Heart left ventricle (tissue), 16 donors: ENCODE results near the gene BRF1. TPM values are rescaled to one million over a fixed set of nuclear protein-coding genes. Genes with fewer than 3 reads are reported as not detected.
A peak's percentile ranks its signal among the peaks of the same experiment; 100 is the strongest.

Source experiments
- ATAC-seq, 4 donors: fragments of 200-7000 bp; cut with Tn5 transposase; one replicate each; pipeline ENCODE4 v1.9.1; 2020 to 2022; ENCODE audit warnings: moderate library complexity in 4 of 4, mild to moderate bottlenecking in 3 of 4, moderate number of reproducible peaks in 1 of 4
- DNase-seq, 5 donors: peaks; one replicate each; pipeline ENCODE4 v3.0.0-alpha.2; 2020
- H3K27ac ChIP-seq, 12 donors: fragments of 200-600 bp; sonication (generic) in 4 of 12; one replicate each; pipeline versions ENCODE4 v1.5.0 to v1.8.0; 2016 to 2022; ENCODE audit warnings: mild to moderate bottlenecking in 2 of 12
- H3K27me3 ChIP-seq, 9 donors: fragments of 200-600 bp; sonication (generic) in 2 of 9; one replicate each; pipeline versions ENCODE4 v1.5.1 to v1.8.0; 2016 to 2022; ENCODE audit warnings: mild to moderate bottlenecking in 3 of 9
- H3K36me3 ChIP-seq, 9 donors: fragments of 200-600 bp; sonication (generic) in 2 of 9; one replicate each; pipeline versions ENCODE4 v1.5.0 to v1.8.0; 2018 to 2022; ENCODE audit warnings: mild to moderate bottlenecking in 2 of 9
- H3K4me1 ChIP-seq, 12 donors: fragments of 200-600 bp; sonication (generic) in 4 of 12; one replicate each; pipeline versions ENCODE4 v1.5.0 to v1.8.0; 2016 to 2022; ENCODE audit warnings: mild to moderate bottlenecking in 3 of 12
- H3K4me3 ChIP-seq, 12 donors: fragments of 200-600 bp; sonication (generic) in 4 of 12; one replicate each; pipeline versions ENCODE4 v1.5.0 to v1.8.0; 2017 to 2022; ENCODE audit warnings: mild to moderate bottlenecking in 9 of 12, moderate library complexity in 4 of 12
- H3K9me3 ChIP-seq, 12 donors: fragments of 200-600 bp; sonication (generic) in 4 of 12; one replicate each; pipeline versions ENCODE4 v1.5.0 to v1.8.0; 2016 to 2022; ENCODE audit warnings: mild to moderate bottlenecking in 1 of 12
- CTCF ChIP-seq, 12 donors: fragments of 200-600 bp; sonication (generic) in 4 of 12; IDR thresholded peaks; one replicate each; pipeline versions ENCODE4 v1.5.0 to v1.8.0; 2018 to 2022; ENCODE audit warnings: antibody characterized with exemption in 12 of 12, mild to moderate bottlenecking in 5 of 12
- POLR2A ChIP-seq, 2 donors: fragments of 450-650 bp; IDR thresholded peaks; one replicate each; pipeline ENCODE4 v1.6.1; 2017; ENCODE audit warnings: antibody characterized with exemption in 2 of 2, mild to moderate bottlenecking in 2 of 2, moderate library complexity in 2 of 2
- WGBS, 4 donors: extraction: QIAGEN DNeasy Blood & Tissue Kit in 2 of 4; methylation state at CpG; one replicate each; pipeline versions ENCODE4 v1.1.5 to v1.1.7; 2013 to 2018; 5-methylcytosine and 5-hydroxymethylcytosine counted together
- intact Hi-C, 10 donors: fragments of 100-400 bp; cut with DNase I; formaldehyde crosslinking; loops; one replicate each; pipeline versions ENCODE4 v1.11.1 to v1.14.2; 2022
- polyA plus RNA-seq, 2 donors: library from polyadenylated mRNA; stranded (reverse); fragments of 200-250 nt; gene quantifications; one replicate each; pipeline ENCODE4 v1.2.3, GENCODE V29; 2013
- total RNA-seq, 9 donors: library from RNA; depleted of rRNA in 2 of 9; stranded (reverse); fragments of >200 nt in 2 of 9; fragmentation: NEBNext Ultra II Directional in 3 of 9; extraction: Animal tissue kit (Norgen Biotek cat#: 25700) in 3 of 9; gene quantifications; one replicate each; pipeline versions ENCODE4 v1.1.0 to v1.2.4, GENCODE V29; 2016 to 2023
- donor health status: ischemic (EF 13 %, LVEDD 7.1; RV severe dilation, severe dysfunction).
- donor health status: healthy with polysubstance abuse.
- donor health status: DM: no; HTN: yes; CAD: no.
- donor health status: DM: no; HTN: no; CAD: no.
- donor health status: ischemic (EF 25% LVEDD 6.9; RV normal size, moderate dysfunction).
- donor health status: ischemic (EF 25% LVEDD 5.7; RV mildly dilated, moderate dysfunction).
- donor health status: healthy.
- donor health status: DM: yes; HTN: yes; CAD: no.
- donor health status: ischemic (EF 35%, LVEDD 5.7; RV mildly dilated, moderate dysfunction).
- donor health status: nonischemic (EF 11% LVEDD 7.7; RV severe dilation, severe dysfunction).
- donor health status: DM: yes; HTN: yes; CAD: no.
- donor health status: PGD.
- donor health status: ischemic (EF 29% LVEDD 5.4; RV normal size, mild dysfunction).
- donor health status: nonischemic (EF 23%, LVEDD 6.1; RV moderate dilation, normal function).

Gene BRF1
- total and polyA plus RNA-seq, 11 donors = 13.3 to 25.3 (median 18.7) TPM

GRCh38 chr14:105180592-105181548 is 119.9 kb downstream of the BRF1 start, which contains the start of gene NUDT14:
TSS of gene NUDT14 (minus strand) at chr14:105181312. CDS start at chr14:105181209, 103 bp downstream.
- intact Hi-C loops = loop anchor here in 1 of 10 donors (10.0 kb wide), 1 partner anchor 354 kb away; no protein-coding TSS in a partner anchor
- Histone ChIP-seq H3K4me3 (peak within 1 kb of the TSS in 11 of 12 donors; percentile 14 to 66 (median 58)), H3K9me3 (no peaks in the 10 kb centered on the region), H3K27me3 (no peaks in the 10 kb centered on the region), H3K36me3 (peaks cover 0 to 3% (median 0%) of the 10 kb centered on the region in 9 donors), H3K4me1 (peaks cover 0 to 26% (median 15%) of the 10 kb centered on the region in 12 donors), H3K27ac (peak within 1 kb of the TSS in 9 of 12 donors; percentile 19 to 74 (median 47))
- ATAC-seq (peak in 2 of 4 donors; percentile 72 to 76), DNase-seq (peak in 3 of 5 donors; percentile 66 to 87 (median 69))
- WGBS, 4 donors = 2 to 7% (median 3%) methylated on average over 44 to 105 of the region's 106 CpGs
- TF ChIP-seq POLR2A (IDR thresholded peaks at IDR 0.05) (no peak), CTCF (IDR thresholded peaks at IDR 0.05) (no peak)

- H3K9me3 ChIP-seq = no peaks in the 10 kb centered on the region
- intact Hi-C loops = no loop called here
These were observed 121.6 kb downstream of the BRF1 start for GRCh38 chr14:105179191-105179590.

GRCh38 chr14:105178868-105179140 is 122.0 kb downstream of the BRF1 start:
- no peaks in the 10 kb centered on the region for H3K27me3 ChIP-seq
- no peak overlapping the region for H3K27ac ChIP-seq
- no peak overlapping the region for H3K4me3 ChIP-seq
- 92 to 96% (median 95%) methylated on average over 8 to 11 of the region's 11 CpGs for WGBS, 4 donors
- peaks cover 0 to 3% (median 0%) of the 10 kb centered on the region in 9 donors for H3K36me3 ChIP-seq
- DNase-seq (no peak), ATAC-seq (no peak)
- peaks cover 0 to 28% (median 15%) of the 10 kb centered on the region in 12 donors for H3K4me1 ChIP-seq
- H3K9me3 ChIP-seq = no peaks in the 10 kb centered on the region
- intact Hi-C loops = no loop called here
- no peak for TF ChIP-seq CTCF (IDR thresholded peaks at IDR 0.05)
- TF ChIP-seq POLR2A (IDR thresholded peaks at IDR 0.05) = no peak

More at GRCh38 chr14:105179191-105179590, 121.6 kb downstream of the BRF1 start:
- H3K27me3 ChIP-seq = no peaks in the 10 kb centered on the region
- ATAC-seq = no peak
- no peak for DNase-seq
- 92 to 95% (median 93%) methylated on average over 10 to 13 of the region's 13 CpGs for WGBS, 4 donors
- H3K4me1 ChIP-seq = peaks cover 0 to 27% (median 15%) of the 10 kb centered on the region in 12 donors
- no peak overlapping the region for H3K4me3 ChIP-seq
- H3K36me3 ChIP-seq = peaks cover 0 to 3% (median 0%) of the 10 kb centered on the region in 9 donors
- H3K27ac ChIP-seq = no peak overlapping the region
- TF ChIP-seq POLR2A (IDR thresholded peaks at IDR 0.05) (no peak), CTCF (IDR thresholded peaks at IDR 0.05) (no peak)
